GM19395 (cell line): ENCODE data around the gene KIF9.
"Not testable (repeated sequence)": the region's sequence is repeated elsewhere in the genome, so short reads cannot be mapped to it uniquely, and the experiment has no call there.

Experiments
- ATAC-seq: cut with Tn5 transposase; IDR thresholded peaks from one replicate; pipeline ENCODE4 v1.9.1; 2021; ENCODE audit warnings: mild to moderate bottlenecking, moderate library complexity; ENCODE audit not compliant: unreplicated experiment

KIF9 gene

GRCh38 chr3:47294392-47294791 is 11.8 kb upstream of the KIF9 start:
- ATAC-seq, result no peak

GRCh38 chr3:47293822-47294221 is 11.2 kb upstream of the KIF9 start:
- ATAC-seq, result no peak

- ATAC-seq, result peak; percentile 50
Observed at GRCh38 chr3:47291754-47292420, 9.3 kb upstream of the KIF9 start.

GRCh38 chr3:47291158-47291753 is 8.7 kb upstream of the KIF9 start:
- peak; percentile 41 for ATAC-seq

GRCh38 chr3:47288966-47289910 is 6.6 kb upstream of the KIF9 start:
- no peak for ATAC-seq

- ATAC-seq, result no peak
Observed at GRCh38 chr3:47283591-47284364, 1.2 kb upstream of the KIF9 start.

GRCh38 chr3:47283193-47283537 is 566 bp upstream of the KIF9 start:
- no peak for ATAC-seq

GRCh38 chr3:47280519-47280918 is 2.1 kb downstream of the KIF9 start:
- ATAC-seq, result no peak

- ATAC-seq, result no peak
Observed at GRCh38 chr3:47276558-47276957, 6.0 kb downstream of the KIF9 start.

GRCh38 chr3:47274652-47275051 is 7.9 kb downstream of the KIF9 start:
- no peak for ATAC-seq

- ATAC-seq, result no peak
Observed at GRCh38 chr3:47273564-47273963, 9.0 kb downstream of the KIF9 start.

- no peak for ATAC-seq
Observed at GRCh38 chr3:47270526-47270925, 12.1 kb downstream of the KIF9 start.

- no peak for ATAC-seq
Observed at GRCh38 chr3:47267490-47267824, 15.1 kb downstream of the KIF9 start.

- ATAC-seq, result no peak
Observed at GRCh38 chr3:47266709-47267489, 15.7 kb downstream of the KIF9 start.

- ATAC-seq, result no peak
Observed at GRCh38 chr3:47265725-47266428, 16.7 kb downstream of the KIF9 start.

- no peak for ATAC-seq
Observed at GRCh38 chr3:47265008-47265407, 17.6 kb downstream of the KIF9 start.

- no peak for ATAC-seq
Observed at GRCh38 chr3:47261301-47261700, 21.3 kb downstream of the KIF9 start.

- ATAC-seq, result no peak
Observed at GRCh38 chr3:47260605-47261004, 22.0 kb downstream of the KIF9 start.

- no peak for ATAC-seq
Observed at GRCh38 chr3:47259114-47259513, 23.5 kb downstream of the KIF9 start.

GRCh38 chr3:47256331-47256730 is 26.3 kb downstream of the KIF9 start:
- ATAC-seq, result not testable (repeated sequence)
